ENCODE measurements around the gene PDILT. TPM values are rescaled to one million over a fixed set of nuclear protein-coding genes. Genes with fewer than 3 reads are reported as not detected.

Gene PDILT
- total RNA-seq, 1 donor from 2014 or later, result not detected

- Histone ChIP-seq H3K4me3 (ENCODE audit: insufficient read depth, low read depth, low read length) (no peak overlapping the region), H2AFZ (ENCODE audit: low read depth, low read length) (no peak overlapping the region), H3K4me1 (ENCODE audit: insufficient read depth, low read length) (no peaks in the 10 kb centered on the region), H3K9ac (ENCODE audit: low read length) (no peak overlapping the region), H3K4me2 (ENCODE audit: low read length) (no peak overlapping the region), H3K27ac (ENCODE audit: low read depth, low read length) (no peak overlapping the region), H3K9me3 (ENCODE audit: insufficient read depth, low read depth, low read length) (no peaks in the 10 kb centered on the region), H3K36me3 (ENCODE audit: insufficient read depth, low read length) (no peaks in the 10 kb centered on the region), H4K20me1 (ENCODE audit: insufficient read depth, low read length) (no peaks in the 10 kb centered on the region), H3K27me3 (ENCODE audit: insufficient read depth, low read length) (no peaks in the 10 kb centered on the region), H3K79me2 (ENCODE audit: insufficient read depth, low read length) (no peaks in the 10 kb centered on the region)
- H3K27ac Mint-ChIP-seq (ENCODE audit: unreplicated experiment), result no peak overlapping the region
- DNase-seq (ENCODE audit: low read depth), result no peak
- H3K27me3 Mint-ChIP-seq (ENCODE audit: low read depth, unreplicated experiment), result peaks cover 31% of the 10 kb centered on the region
- no peaks in the 10 kb centered on the region for H3K9me3 Mint-ChIP-seq (ENCODE audit: unreplicated experiment)
- TF ChIP-seq EZH2 (IDR thresholded peaks at IDR 0.05; ENCODE audit: insufficient read depth, low read length), result no peak
- no peak for TF ChIP-seq CTCF (IDR thresholded peaks at IDR 0.05; ENCODE audit: insufficient read depth, low read depth, low read length)
- no peak for FAIRE-seq
- H3K4me3 Mint-ChIP-seq (ENCODE audit: unreplicated experiment), result no peak overlapping the region
- no peaks in the 10 kb centered on the region for H3K4me1 Mint-ChIP-seq (ENCODE audit: low read depth, unreplicated experiment)
- H3K36me3 Mint-ChIP-seq (ENCODE audit: low read depth, unreplicated experiment), result no peaks in the 10 kb centered on the region
These were observed 87.8 kb downstream of the PDILT start for GRCh38 chr16:20316715-20317114.

- H3K27me3 Mint-ChIP-seq (ENCODE audit: low read depth, unreplicated experiment), result peaks cover 27% of the 10 kb centered on the region
- no peak for TF ChIP-seq CTCF (IDR thresholded peaks at IDR 0.05; ENCODE audit: insufficient read depth, low read depth, low read length)
- no peaks in the 10 kb centered on the region for H3K36me3 Mint-ChIP-seq (ENCODE audit: low read depth, unreplicated experiment)
- no peaks in the 10 kb centered on the region for H3K79me2 ChIP-seq (ENCODE audit: insufficient read depth, low read length)
- H3K27me3 ChIP-seq (ENCODE audit: insufficient read depth, low read length), result no peaks in the 10 kb centered on the region
- H3K4me1 ChIP-seq (ENCODE audit: insufficient read depth, low read length), result no peaks in the 10 kb centered on the region
- no peak overlapping the region for H3K9ac ChIP-seq (ENCODE audit: low read length)
- no peak overlapping the region for H3K27ac ChIP-seq (ENCODE audit: low read depth, low read length)
- FAIRE-seq (no peak), DNase-seq (ENCODE audit: low read depth) (no peak)
- no peaks in the 10 kb centered on the region for H3K36me3 ChIP-seq (ENCODE audit: insufficient read depth, low read length)
- H4K20me1 ChIP-seq (ENCODE audit: insufficient read depth, low read length), result no peaks in the 10 kb centered on the region
- no peak overlapping the region for H3K4me2 ChIP-seq (ENCODE audit: low read length)
- H2AFZ ChIP-seq (ENCODE audit: low read depth, low read length), result no peak overlapping the region
- no peaks in the 10 kb centered on the region for H3K4me1 Mint-ChIP-seq (ENCODE audit: low read depth, unreplicated experiment)
- H3K9me3 Mint-ChIP-seq (ENCODE audit: unreplicated experiment), result no peaks in the 10 kb centered on the region
- H3K9me3 ChIP-seq (ENCODE audit: insufficient read depth, low read depth, low read length), result no peaks in the 10 kb centered on the region
- no peak overlapping the region for H3K4me3 ChIP-seq (ENCODE audit: insufficient read depth, low read depth, low read length)
- H3K4me3 Mint-ChIP-seq (ENCODE audit: unreplicated experiment), result no peak overlapping the region
- no peak overlapping the region for H3K27ac Mint-ChIP-seq (ENCODE audit: unreplicated experiment)
These were observed 88.8 kb downstream of the PDILT start for GRCh38 chr16:20315764-20316163.

GRCh38 chr16:20314575-20314974 lies 90.0 kb downstream of the PDILT start:
- Histone ChIP-seq H3K36me3 (ENCODE audit: insufficient read depth, low read length) (no peaks in the 10 kb centered on the region), H3K9me3 (ENCODE audit: insufficient read depth, low read depth, low read length) (no peaks in the 10 kb centered on the region), H3K27ac (ENCODE audit: low read depth, low read length) (no peak overlapping the region), H3K79me2 (ENCODE audit: insufficient read depth, low read length) (no peaks in the 10 kb centered on the region), H3K4me2 (ENCODE audit: low read length) (no peak overlapping the region), H3K4me1 (ENCODE audit: insufficient read depth, low read length) (no peaks in the 10 kb centered on the region), H3K9ac (ENCODE audit: low read length) (no peak overlapping the region), H3K4me3 (ENCODE audit: insufficient read depth, low read depth, low read length) (no peak overlapping the region), H2AFZ (ENCODE audit: low read depth, low read length) (no peak overlapping the region), H4K20me1 (ENCODE audit: insufficient read depth, low read length) (no peaks in the 10 kb centered on the region), H3K27me3 (ENCODE audit: insufficient read depth, low read length) (no peaks in the 10 kb centered on the region)
- Mint-ChIP-seq H3K9me3 (ENCODE audit: unreplicated experiment) (no peaks in the 10 kb centered on the region), H3K27ac (ENCODE audit: unreplicated experiment) (no peak overlapping the region), H3K36me3 (ENCODE audit: low read depth, unreplicated experiment) (no peaks in the 10 kb centered on the region), H3K27me3 (ENCODE audit: low read depth, unreplicated experiment) (peaks cover 26% of the 10 kb centered on the region), H3K4me3 (ENCODE audit: unreplicated experiment) (no peak overlapping the region), H3K4me1 (ENCODE audit: low read depth, unreplicated experiment) (no peaks in the 10 kb centered on the region)
- TF ChIP-seq CTCF (IDR thresholded peaks at IDR 0.05; ENCODE audit: insufficient read depth, low read depth, low read length) (no peak), EZH2 (IDR thresholded peaks at IDR 0.05; ENCODE audit: insufficient read depth, low read length) (no peak)
- DNase-seq (ENCODE audit: low read depth) (no peak), FAIRE-seq (no peak)

Data from astrocyte (in vitro differentiated cells and primary cell).